IMR-90 (cell line): ENCODE measurements around the gene MAGI1. TPM values are rescaled to one million over a fixed set of nuclear protein-coding genes. Genes with fewer than 3 reads are reported as not detected.

ENCODE experiments used
- ATAC-seq: fragments of 200-7000 bp; cut with Tn5 transposase; 2 replicates; pipeline ENCODE4 v1.9.1; 2020; ENCODE audit warnings: low read depth, mild to moderate bottlenecking, moderate library complexity
- BruUV-seq: library from RNA; stranded (reverse); fragments of 400-500 nt; replicated peaks from 2 replicates; lab custom pipeline; 2021; lab: Mats Ljungman, UMichigan
- CTCF ChIA-PET: fragments of 300-600 bp; formaldehyde crosslinking; extraction: SDS; loops from one replicate; lab custom pipeline; 2021; ENCODE audit warnings: antibody characterized with exemption; lab: Yijun Ruan, JAX
- POLR2A ChIA-PET: fragments of 300-600 bp; sonication (Branson Sonifier 250); formaldehyde crosslinking; loops from one replicate; lab custom pipeline; 2022; ENCODE audit warnings: antibody characterized with exemption; ENCODE audit not compliant: unreplicated experiment; lab: Charles Lee
- DNase-seq: peaks from one replicate; pipeline ENCODE4 v3.0.0; 2013
- H2AFZ ChIP-seq: replicated peaks from 2 replicates; pipeline ENCODE3; 2013; ENCODE audit warnings: low read length, mild to moderate bottlenecking; ENCODE audit not compliant: poor library complexity
- H2AK5ac ChIP-seq: 2 replicates; pipeline ENCODE4 v1.6.1; 2013; ENCODE audit warnings: low read depth, low read length, inconsistent platforms
- H2AK9ac ChIP-seq: replicated peaks from 2 replicates; pipeline ENCODE3; 2013; ENCODE audit warnings: mild to moderate bottlenecking, low read depth, low read length, moderate library complexity; ENCODE audit not compliant: poor library complexity
- H2BK120ac ChIP-seq: 2 replicates; pipeline ENCODE4 v1.6.1; 2013; ENCODE audit warnings: low read depth, low read length, inconsistent platforms
- H2BK15ac ChIP-seq: 3 replicates; pipeline ENCODE4 v1.6.1; 2013; ENCODE audit warnings: low read depth, low read length, inconsistent platforms
- H2BK20ac ChIP-seq: 2 replicates; pipeline ENCODE4 v1.6.1; 2013; ENCODE audit warnings: low read depth, mild to moderate bottlenecking, inconsistent platforms, low read length, moderate library complexity
- H2BK5ac ChIP-seq: 2 replicates; pipeline ENCODE4 v1.6.1; 2013; ENCODE audit warnings: mild to moderate bottlenecking, low read depth, low read length, inconsistent platforms; ENCODE audit not compliant: poor library complexity, severe bottlenecking
- H3K14ac ChIP-seq: replicated peaks from 2 replicates; pipeline ENCODE4 v1.6.1; 2013; ENCODE audit warnings: low read depth, low read length, inconsistent platforms
- H3K18ac ChIP-seq: 2 replicates; pipeline ENCODE4 v1.6.1; 2013; ENCODE audit warnings: low read depth, low read length, control low read depth
- H3K23ac ChIP-seq: 2 replicates; pipeline ENCODE4 v1.6.1; 2013; ENCODE audit warnings: low read depth, low read length, inconsistent platforms
- H3K27ac ChIP-seq: 2 replicates; pipeline ENCODE4 v1.5.1; 2013; ENCODE audit warnings: mild to moderate bottlenecking, control low read depth, low read length; ENCODE audit not compliant: insufficient read depth
- H3K27me3 ChIP-seq: 2 replicates; pipeline ENCODE4 v1.6.1; 2013; ENCODE audit warnings: low read length; ENCODE audit not compliant: control insufficient read depth, insufficient read depth
- H3K36me3 ChIP-seq: 2 replicates; pipeline ENCODE4 v1.6.1; 2013; ENCODE audit warnings: low read length, mixed read lengths; ENCODE audit not compliant: control insufficient read depth, insufficient read depth
- H3K4ac ChIP-seq: 2 replicates; pipeline ENCODE4 v1.6.1; 2013; ENCODE audit warnings: low read depth, low read length, inconsistent platforms
- H3K4me1 ChIP-seq: 2 replicates; pipeline ENCODE4 v1.6.1; 2013; ENCODE audit warnings: low read length, mixed read lengths; ENCODE audit not compliant: control insufficient read depth, insufficient read depth
- H3K4me2 ChIP-seq: 2 replicates; pipeline ENCODE4 v1.6.1; 2013; ENCODE audit warnings: low read depth, mild to moderate bottlenecking, control low read depth, low read length, moderate library complexity
- H3K4me3 ChIP-seq: 2 replicates; pipeline ENCODE4 v1.5.1; 2013; ENCODE audit warnings: low read depth, mild to moderate bottlenecking, control low read depth, low read length, moderate library complexity; ENCODE audit not compliant: insufficient read depth
- H3K56ac ChIP-seq: 2 replicates; pipeline ENCODE4 v1.6.1; 2013; ENCODE audit warnings: low read length, inconsistent platforms; ENCODE audit not compliant: insufficient read depth; ENCODE audit errors: extremely low read depth
- H3K79me1 ChIP-seq, 2 experiments: 2 replicates each; pipeline ENCODE4 v1.6.1; 2013; ENCODE audit warnings: low read length in 2 of 2, inconsistent platforms in 1 of 2, low read depth in 1 of 2
- H3K9ac ChIP-seq: 2 replicates; pipeline ENCODE4 v1.6.1; 2013; ENCODE audit warnings: low read depth, low read length, control low read depth
- H3K9me1 ChIP-seq: 2 replicates; pipeline ENCODE4 v1.6.1; 2013; ENCODE audit warnings: low read length, inconsistent platforms; ENCODE audit not compliant: insufficient read depth
- H3K9me3 ChIP-seq: 2 replicates; pipeline ENCODE4 v1.6.1; 2013; ENCODE audit warnings: low read length; ENCODE audit not compliant: control insufficient read depth, insufficient read depth
- H4K20me1 ChIP-seq: 2 replicates; pipeline ENCODE4 v1.6.1; 2013; ENCODE audit warnings: low read length, inconsistent platforms; ENCODE audit not compliant: insufficient read depth
- H4K5ac ChIP-seq: 2 replicates; pipeline ENCODE4 v1.6.1; 2013; ENCODE audit warnings: mild to moderate bottlenecking, low read depth, low read length, control low read depth
- H4K8ac ChIP-seq, 2 experiments: 2 replicates each; pipeline ENCODE4 v1.6.1; 2013; ENCODE audit warnings: low read depth in 2 of 2, low read length in 2 of 2, control low read depth in 1 of 2, inconsistent platforms in 1 of 2
- H4K91ac ChIP-seq: 2 replicates; pipeline ENCODE4 v1.6.1; 2013; ENCODE audit warnings: low read depth, low read length, inconsistent platforms; ENCODE audit not compliant: insufficient read depth
- CEBPB ChIP-seq: IDR thresholded peaks from 2 replicates; pipeline ENCODE4 v1.6.1; 2012; ENCODE audit warnings: low read depth, low read length, improper control_type of control experiment
- CHD1 ChIP-seq: IDR thresholded peaks from 2 replicates; pipeline ENCODE4 v1.6.1; 2012; ENCODE audit warnings: low read depth, low read length, improper control_type of control experiment
- MAFK ChIP-seq: IDR thresholded peaks from 2 replicates; pipeline ENCODE4 v1.6.1; 2012; ENCODE audit warnings: low read depth, low read length, improper control_type of control experiment
- MAZ ChIP-seq: IDR thresholded peaks from 2 replicates; pipeline ENCODE4 v1.6.1; 2012; ENCODE audit warnings: low read depth, mild to moderate bottlenecking, low read length, improper control_type of control experiment, moderate library complexity, borderline replicate concordance
- MXI1 ChIP-seq: IDR thresholded peaks from 2 replicates; pipeline ENCODE4 v1.6.1; 2012; ENCODE audit warnings: low read depth, mild to moderate bottlenecking, low read length, moderate library complexity, borderline replicate concordance
- RFX5 ChIP-seq: IDR thresholded peaks from 2 replicates; pipeline ENCODE4 v1.8.0; 2012; ENCODE audit warnings: low read depth, mild to moderate bottlenecking, low read length, moderate library complexity
- WGBS, 2 experiments: methylation state at CpG; one replicate each; pipeline versions ENCODE4 v1.1.5 to v1.1.7; 2013; ENCODE audit warnings: missing lambda C conversion rate in 2 of 2; ENCODE audit not compliant: insufficient read length in 1 of 2; ENCODE audit errors: extremely low coverage in 2 of 2; 5-methylcytosine and 5-hydroxymethylcytosine counted together
- dilution Hi-C: fragments of 300-500 bp; cut with HindIII; formaldehyde crosslinking; loops from one replicate; pipeline ENCODE4 v1.14.3; 2018; ENCODE audit warnings: low sequenced_read_pairs; ENCODE audit not compliant: unreplicated experiment
- in situ Hi-C: fragments of 300-500 bp; cut with MboI; formaldehyde crosslinking; loops from 3 replicates; pipeline ENCODE4 v1.14.3; 2019; ENCODE audit warnings: low sequenced_read_pairs, inconsistent platforms, mixed read lengths
- intact Hi-C: fragments of 100-400 bp; cut with micrococcal nuclease; formaldehyde crosslinking; loops from 2 replicates; pipeline ENCODE4 v1.10.0; 2022
- polyA plus RNA-seq, 3 experiments: library from polyadenylated mRNA; depleted of rRNA; stranded (reverse); fragments of >200 nt; gene quantifications; 2 replicates each; pipeline ENCODE4 v1.2.3, GENCODE V29; 2012; ENCODE audit warnings: low replicate concordance in 1 of 3
- total RNA-seq: library from RNA; depleted of rRNA; stranded (reverse); fragments of >200 nt; gene quantifications from 2 replicates; pipeline ENCODE4 v1.2.3, GENCODE V29; 2012

The MAGI1 gene
- total and polyA plus RNA-seq, 2 of the 4 experiments (the other 2 are of a cell fraction): 14.5 to 24.2 TPM

- intact Hi-C loops (no loop called here), dilution Hi-C loops (no loop called here), in situ Hi-C loops (no loop called here)
- Histone ChIP-seq H2BK20ac (no peak overlapping the region), H4K91ac (no peak overlapping the region), H2BK5ac (no peak overlapping the region), H3K4me1 (peaks cover 12% of the 10 kb centered on the region), H2BK15ac (no peak overlapping the region), H2AK5ac (no peak overlapping the region), H4K20me1 (peaks cover 3% of the 10 kb centered on the region; the same call in 1 of the 2 replicates), H4K8ac (no peak overlapping the region), H3K9me1 (peaks cover 7% of the 10 kb centered on the region; the same call in 1 of the 2 replicates), H3K23ac (no peak overlapping the region), H3K9me3 (no peaks in the 10 kb centered on the region), H3K18ac (no peak overlapping the region), H3K56ac (no peak overlapping the region), H4K5ac (no peak overlapping the region), H3K4me2 (no peak overlapping the region), H3K4me3 (no peak overlapping the region), H3K9ac (no peak overlapping the region), H2BK120ac (no peak overlapping the region), H3K79me1 (peaks cover 19 to 38% of the 10 kb centered on the region in 2 experiments), H3K27ac (no peak overlapping the region), H3K4ac (no peak overlapping the region), H3K36me3 (no peaks in the 10 kb centered on the region), H2AK9ac (no peak overlapping the region), H3K27me3 (no peaks in the 10 kb centered on the region), H3K14ac (no peak overlapping the region), H2AFZ (no peak overlapping the region)
- DNase-seq (no peak), ATAC-seq (no peak)
- no CpG with 5 or more reads among the region's 2 CpGs for WGBS, 2 experiments
- ChIA-PET POLR2A (no interaction called here), CTCF (no interaction called here)
- no TSS peak for BruUV-seq
- TF ChIP-seq MAFK (no peak), MXI1 (no peak), RFX5 (no peak), CHD1 (no peak), MAZ (no peak), CEBPB (peak; percentile 75)
Observed at GRCh38 chr3:65779390-65779789, 259.3 kb downstream of the MAGI1 start.
